NCI-H526 (cell line): ENCODE results near the gene LLGL2.
A peak's percentile ranks its signal among the peaks of the same experiment; 100 is the strongest.
"Not testable (repeated sequence)": the region's sequence is repeated elsewhere in the genome, so short reads cannot be mapped to it uniquely, and the experiment has no call there.

Experiments
- DNase-seq, 2 experiments: peaks; one replicate each; lab custom pipeline; 2025; lab: John Stamatoyannopoulos, UW

Gene LLGL2

GRCh38 chr17:75568412-75569255, 43.1 kb downstream of the LLGL2 start:
- no peak for DNase-seq

GRCh38 chr17:75570034-75570676, 44.7 kb downstream of the LLGL2 start:
- no peak for DNase-seq

DNA sequence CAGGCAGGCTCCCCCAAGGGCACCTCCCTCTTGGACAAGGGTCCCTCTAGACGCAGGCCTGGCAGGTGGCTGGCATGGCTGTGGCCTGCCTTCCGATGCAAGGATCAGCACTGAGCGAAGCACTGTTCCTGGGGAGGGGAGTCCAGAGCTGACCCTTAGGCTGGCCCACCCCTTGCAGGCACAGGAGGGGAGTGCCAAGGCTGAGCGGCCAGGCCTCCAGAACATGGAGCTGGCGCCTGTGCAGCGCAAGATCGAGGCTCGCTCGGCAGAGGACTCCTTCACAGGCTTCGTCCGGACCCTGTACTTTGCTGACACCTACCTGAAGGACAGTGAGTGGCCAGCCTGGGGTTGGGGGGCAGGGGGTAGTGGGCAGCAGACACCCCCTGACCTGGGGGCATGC, 45.3 kb downstream of the LLGL2 start:
- no peak for DNase-seq

- no peak for DNase-seq
Measured at GRCh38 chr17:75571197-75571884, 45.8 kb downstream of the LLGL2 start.

DNA sequence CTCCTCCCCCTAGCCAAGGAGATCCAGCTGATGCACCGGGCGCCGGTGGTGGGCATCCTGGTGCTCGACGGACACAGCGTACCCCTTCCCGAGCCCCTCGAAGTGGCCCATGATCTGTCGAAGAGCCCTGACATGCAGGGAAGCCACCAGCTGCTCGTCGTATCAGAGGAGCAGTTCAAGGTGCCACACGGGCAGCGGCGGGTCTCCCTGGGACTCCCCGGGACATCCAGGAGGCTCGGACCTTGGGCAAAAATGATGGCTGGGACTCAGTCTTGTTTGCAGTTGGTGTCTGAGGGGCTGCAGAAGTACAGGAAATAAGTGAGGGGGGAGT, 46.4 kb downstream of the LLGL2 start:
- DNase-seq = no peak

- DNase-seq = no peak
Measured at GRCh38 chr17:75572713-75573539, 47.4 kb downstream of the LLGL2 start.

DNA sequence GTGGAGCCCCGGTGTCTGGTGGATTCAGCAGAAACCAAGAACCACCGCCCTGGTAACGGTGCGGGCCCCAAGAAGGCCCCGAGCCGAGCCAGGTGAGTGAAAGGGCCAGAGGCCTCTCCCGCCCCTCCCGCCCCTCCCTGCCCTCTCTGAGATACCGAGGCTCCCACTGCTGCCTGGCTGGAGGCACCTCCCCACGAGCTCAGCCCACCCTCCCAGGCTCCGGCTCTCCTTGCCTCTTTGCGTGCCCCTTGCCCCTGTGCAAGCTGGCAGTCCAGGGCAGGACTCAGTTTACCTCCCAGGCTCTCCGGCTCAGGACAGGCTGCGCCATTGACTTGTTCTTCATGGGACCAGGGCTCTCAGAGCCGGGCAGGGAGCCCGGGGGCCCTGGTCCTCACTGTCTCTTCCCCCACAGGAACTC, 48.1 kb downstream of the LLGL2 start:
- DNase-seq = no peak

- no peak for DNase-seq
Measured at GRCh38 chr17:75573994-75574393, 48.5 kb downstream of the LLGL2 start.

DNA sequence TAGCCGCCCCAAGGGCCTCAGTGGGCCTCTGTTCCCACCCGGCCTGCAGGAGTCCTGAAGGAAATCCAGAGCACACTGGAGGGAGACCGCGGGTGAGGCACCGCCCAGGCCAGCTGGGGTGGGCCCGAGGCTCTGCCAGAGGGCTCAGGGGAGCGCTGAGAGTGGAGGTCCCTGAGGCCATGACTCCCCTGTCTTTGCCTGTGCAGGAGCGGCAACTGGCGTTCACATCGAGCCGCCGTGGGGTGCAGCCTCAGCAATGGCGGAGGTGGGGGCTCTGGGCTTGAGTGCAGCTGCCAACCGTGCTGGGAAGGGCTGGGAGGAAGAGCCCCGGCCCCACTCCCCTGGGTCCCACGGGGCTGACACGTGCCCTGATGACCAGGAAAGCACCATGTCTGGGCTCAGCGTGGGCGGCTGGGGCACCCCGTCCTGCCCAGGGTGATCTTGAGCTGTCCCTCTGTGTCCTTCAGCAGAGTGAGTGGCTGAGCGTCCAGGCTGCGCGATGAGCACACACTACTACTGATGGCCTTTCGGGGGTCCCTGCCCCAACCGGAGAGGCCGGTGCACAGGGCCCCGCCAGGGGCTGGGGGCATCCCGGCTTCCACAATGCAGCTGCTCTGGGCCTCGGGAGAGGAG, 49.0 kb downstream of the LLGL2 start:
- DNase-seq = no peak

DNA sequence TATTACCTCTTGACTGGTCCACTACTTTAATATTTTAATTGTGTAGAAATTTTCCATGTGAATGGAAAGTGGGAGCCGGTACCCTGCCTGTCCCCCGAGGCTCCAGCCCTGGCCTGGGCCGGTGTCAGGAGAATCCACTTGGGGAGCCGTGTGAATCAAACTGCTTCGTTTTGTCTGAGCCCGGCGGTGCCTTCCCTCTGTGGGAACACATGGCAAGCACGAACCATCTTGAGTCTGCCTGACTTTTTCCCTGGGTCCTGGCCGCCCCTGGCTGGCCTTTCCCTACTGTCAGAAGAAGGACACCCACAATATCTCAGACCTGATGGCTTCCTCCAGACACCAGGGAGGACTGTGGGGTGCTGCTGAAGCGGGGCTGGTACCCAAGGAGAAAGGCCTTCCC, 49.7 kb downstream of the LLGL2 start:
- no peak for DNase-seq

DNA sequence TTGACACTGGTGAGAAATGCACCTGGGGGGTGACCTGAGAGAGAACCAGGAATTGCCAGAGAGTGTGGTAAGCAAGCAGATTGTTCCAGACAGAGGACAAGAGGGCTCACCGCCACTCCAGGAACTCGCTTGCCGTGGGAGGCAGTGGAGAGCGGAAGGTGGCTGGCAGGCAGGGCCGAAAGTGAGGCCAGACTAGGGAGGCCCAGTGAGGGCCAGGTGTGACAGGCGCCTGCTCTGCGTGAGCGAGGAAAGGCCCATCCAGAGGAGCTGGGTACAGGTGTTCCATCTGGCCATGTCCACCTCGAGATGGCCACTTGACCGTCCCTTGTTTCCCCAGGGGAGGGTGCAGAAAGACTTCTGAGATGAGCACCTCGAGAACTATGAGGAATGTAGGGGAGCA, 50.2 kb downstream of the LLGL2 start:
- DNase-seq = no peak

DNA sequence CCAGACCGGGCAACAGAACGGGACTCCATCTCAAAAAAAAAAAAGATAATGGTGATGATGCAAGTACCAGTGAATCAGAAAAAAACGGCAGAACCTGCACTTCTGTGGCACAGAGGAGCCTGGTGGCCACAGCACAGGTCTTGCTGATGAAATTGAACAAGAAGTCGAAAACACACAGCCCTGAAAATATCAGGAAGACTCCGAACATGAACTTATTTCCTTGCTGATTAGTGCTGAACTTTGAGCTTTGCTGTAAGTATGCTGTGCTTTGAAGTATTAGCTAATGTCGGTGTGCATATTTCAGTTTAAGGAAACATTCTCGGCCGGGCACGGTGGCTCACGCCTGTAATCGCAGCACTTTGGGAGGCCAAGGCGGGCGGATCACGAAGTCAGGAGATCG, 51.2 kb downstream of the LLGL2 start:
- no peak for DNase-seq

DNA sequence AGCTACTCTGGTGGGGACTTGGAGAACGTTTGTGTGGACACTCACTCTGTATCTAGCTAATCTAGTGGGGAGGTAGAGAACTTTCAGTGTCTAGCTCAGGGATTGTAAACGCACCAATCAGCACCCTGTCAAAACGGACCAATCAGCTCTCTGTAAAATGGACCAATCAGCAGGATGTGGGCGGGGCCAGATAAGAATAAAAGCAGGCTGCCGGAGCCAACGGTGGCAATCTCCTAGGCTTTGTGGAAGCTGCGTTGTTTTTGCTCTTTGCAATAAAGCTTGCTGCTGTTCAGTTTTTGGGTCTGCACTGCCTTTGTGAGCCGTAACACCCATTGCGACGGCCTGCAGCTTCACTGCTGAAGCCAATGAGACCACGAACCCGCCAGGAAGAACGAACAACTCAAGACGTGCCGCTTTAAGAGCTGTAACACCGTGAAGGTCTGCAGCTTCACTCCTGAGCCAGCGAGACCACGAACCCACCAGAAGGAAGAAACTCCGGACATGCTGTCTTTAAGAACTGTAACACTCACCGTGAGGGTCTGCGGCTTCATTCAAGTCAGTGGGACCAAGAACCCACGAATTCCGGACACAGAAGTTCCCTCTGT, 55.7 kb downstream of the LLGL2 start:
- DNase-seq = not testable (repeated sequence)

GRCh38 chr17:75583197-75583596, 57.7 kb downstream of the LLGL2 start:
- DNase-seq = not testable (repeated sequence)

GRCh38 chr17:75584849-75585175, 59.3 kb downstream of the LLGL2 start:
- no peak for DNase-seq

DNA sequence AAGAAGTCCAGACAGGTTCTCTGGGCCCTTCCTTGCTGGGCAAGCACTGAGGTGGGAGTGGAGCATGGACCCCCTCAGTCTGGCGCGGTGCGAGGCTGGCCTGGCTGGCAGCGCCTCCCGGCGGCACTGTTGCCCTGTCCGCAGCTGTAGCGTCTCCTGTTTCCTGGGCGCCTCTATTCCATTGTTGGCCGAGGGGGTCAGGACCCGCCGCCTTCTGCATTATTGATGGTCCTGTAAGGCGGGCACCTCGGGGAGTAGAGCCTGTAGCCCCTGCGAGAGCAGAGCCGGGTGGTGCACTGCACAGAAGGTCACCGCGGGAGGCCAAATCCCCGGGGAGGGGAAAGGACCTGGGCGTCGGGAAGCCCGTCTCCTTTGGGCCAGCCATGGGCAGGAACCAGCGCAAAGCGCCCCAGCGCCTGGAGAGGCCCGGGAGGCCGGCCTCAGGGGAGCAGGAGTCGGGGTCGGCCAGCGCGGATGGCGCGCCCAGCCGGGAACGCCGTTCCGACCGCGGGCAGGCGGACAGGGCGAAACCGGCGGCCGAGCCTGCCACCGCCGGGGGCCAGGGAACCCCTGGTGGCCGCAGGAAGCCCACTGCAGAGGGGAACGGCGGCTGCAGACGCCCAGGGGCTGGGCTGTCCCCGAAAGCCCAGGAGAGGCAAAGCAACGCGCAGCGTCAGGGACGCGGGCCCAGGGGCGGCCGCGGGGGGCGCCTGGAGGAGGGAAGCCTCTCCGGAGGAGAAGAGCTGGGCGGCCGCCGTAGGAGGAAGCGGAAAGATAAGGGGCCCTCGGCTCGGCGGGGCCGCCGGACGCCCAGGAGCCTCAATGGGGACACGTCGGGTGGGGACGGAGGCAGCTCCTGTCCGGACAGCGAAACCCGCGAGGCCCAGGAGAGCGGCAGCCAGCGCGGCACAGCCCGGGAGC, 62.4 kb downstream of the LLGL2 start, which contains the start of gene MYO15B:
MYO15B (plus strand) TSS at position 126 of the 921 bp plus-strand sequence; CDS start at position 384, 258 bp downstream.
- no peak for DNase-seq

DNA sequence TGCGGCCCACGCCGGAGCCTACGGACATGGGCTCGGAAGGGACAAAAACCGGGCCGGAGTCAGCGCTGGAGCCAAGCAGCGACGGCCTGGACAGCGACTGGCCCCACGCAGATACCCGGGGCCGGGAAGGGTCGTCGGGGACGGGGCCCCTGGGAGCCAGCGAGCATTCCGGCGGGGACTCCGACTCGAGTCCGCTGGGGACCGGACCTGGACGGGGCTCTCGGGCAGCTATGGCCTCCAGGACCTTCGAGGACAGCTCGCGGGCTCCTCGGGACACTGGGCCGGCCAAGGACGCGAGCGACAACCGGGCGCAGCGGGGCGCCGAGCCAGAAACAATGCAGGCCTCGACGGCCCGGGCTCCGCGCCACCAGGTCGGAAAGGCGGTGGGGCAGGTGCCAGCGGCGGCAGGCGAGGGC, 63.1 kb downstream of the LLGL2 start:
- DNase-seq = no peak

- DNase-seq = peak; percentile 47 to 96
Measured at GRCh38 chr17:75589012-75589918, 63.8 kb downstream of the LLGL2 start.

DNA sequence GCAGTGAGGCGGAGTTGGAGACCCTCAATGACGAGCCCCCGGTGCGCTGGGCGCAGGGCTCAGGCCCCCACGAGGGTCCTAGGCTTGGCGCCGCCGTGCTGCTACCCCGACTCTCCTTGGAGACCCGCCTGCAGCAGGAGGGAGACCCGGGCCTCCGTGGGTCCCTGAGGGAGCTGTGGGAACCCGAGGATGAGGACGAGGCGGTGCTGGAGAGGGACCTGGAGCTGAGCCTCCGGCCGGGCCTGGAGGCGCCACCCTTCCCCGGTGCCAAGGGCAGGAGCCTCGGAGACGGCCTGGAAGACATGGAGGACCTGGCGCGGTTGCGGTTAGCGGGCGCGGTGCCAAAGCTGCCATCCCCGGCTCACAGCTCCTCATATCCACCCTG, 64.4 kb downstream of the LLGL2 start:
- peak in 1 of 2 experiments; percentile 31 for DNase-seq
